ENCODE results near the gene CHN2. TPM values are rescaled to one million over a fixed set of nuclear protein-coding genes. Genes with fewer than 3 reads are reported as not detected.
"Not testable (repeated sequence)": the region's sequence is repeated elsewhere in the genome, so short reads cannot be mapped to it uniquely, and the experiment has no call there.

The CHN2 gene
- polyA plus RNA-seq, 1 donor = 33.6 TPM

GRCh38 chr7:29528526-29528925 is 334.0 kb downstream of the CHN2 start:
- H3K9me3 ChIP-seq (ENCODE audit: control insufficient read depth, low read depth, low read length); H3K4me1 ChIP-seq (ENCODE audit: control insufficient read depth, insufficient read depth, low read length); H3K27ac ChIP-seq (ENCODE audit: low read length); H3K36me3 ChIP-seq (ENCODE audit: control insufficient read depth, insufficient read depth, low read length); DNase-seq; H3K27me3 ChIP-seq (ENCODE audit: control insufficient read depth, insufficient read depth, low read length); H3K4me3 ChIP-seq (ENCODE audit: low read length): not testable (repeated sequence)
- WGBS (ENCODE audit: insufficient coverage, low lambda C conversion rate) = no CpG with 5 or more reads among the region's 7 CpGs

Other genes starting within 250 kb of the CHN2 start
- gene TRIL, start 236.4 kb upstream of the CHN2 start, polyA plus RNA-seq = 6.3 TPM
- 333 TPM for gene CPVL, start 48.2 kb upstream of the CHN2 start, polyA plus RNA-seq

Measured in large intestine (tissue), 3 donors.